Measurements from ENCODE around the gene MLLT10. TPM values are rescaled to one million over a fixed set of nuclear protein-coding genes. Genes with fewer than 3 reads are reported as not detected.

Gene MLLT10
- polyA plus RNA-seq, 4 donors, result 42.4 to 49.3 (median 47.3) TPM

GRCh38 chr10:21500578-21500910, 33.5 kb upstream of the MLLT10 start:
- DNase-seq (ENCODE audit: low read depth in 4 of 4, low spot score in 3 of 4), result no peak

DNA sequence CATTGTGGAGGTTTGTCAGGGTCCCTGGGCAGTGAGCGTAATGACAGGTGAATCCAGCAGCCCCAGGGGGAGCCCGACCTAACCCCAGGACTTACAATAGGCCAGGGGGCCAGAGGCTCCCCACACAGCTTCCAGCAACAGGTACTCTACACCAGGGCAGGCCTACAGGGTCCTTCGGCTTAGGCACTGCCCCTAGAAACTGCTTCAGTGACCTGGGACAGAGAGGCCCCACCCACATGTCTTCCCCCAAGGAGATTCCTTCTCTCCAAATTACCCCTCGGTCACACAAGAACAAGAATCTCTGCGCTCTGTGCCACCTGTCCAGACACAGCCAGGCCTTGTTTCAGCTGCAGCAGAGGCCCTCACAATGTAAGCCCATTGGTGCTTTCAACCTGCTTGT, 32.9 kb upstream of the MLLT10 start:
- no peak for DNase-seq (ENCODE audit: low read depth in 4 of 4, low spot score in 3 of 4)

GRCh38 chr10:21501731-21502347, 32.2 kb upstream of the MLLT10 start:
- DNase-seq (ENCODE audit: low read depth in 4 of 4, low spot score in 3 of 4), result no peak

GRCh38 chr10:21502348-21502740, 31.7 kb upstream of the MLLT10 start:
- no peak for DNase-seq (ENCODE audit: low read depth in 4 of 4, low spot score in 3 of 4)

DNA sequence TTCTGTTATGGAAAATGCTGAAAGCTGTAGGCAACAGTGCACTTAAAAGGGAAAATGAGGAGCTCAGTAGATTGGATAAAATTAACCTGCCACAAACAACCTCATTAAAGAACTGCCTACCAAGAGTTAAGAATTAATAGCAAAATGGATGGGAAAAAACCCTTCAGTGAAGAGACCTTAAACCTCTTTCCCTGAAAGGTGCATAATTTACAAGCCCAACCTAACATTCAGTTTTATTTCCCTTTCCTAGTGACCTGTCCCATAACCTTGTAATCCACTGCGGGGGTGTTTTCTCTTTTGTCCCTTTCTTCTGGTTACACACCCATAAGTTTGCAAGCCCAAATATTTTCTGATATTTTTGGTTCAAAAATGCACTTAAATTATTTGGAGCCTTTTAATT, 30.5 kb upstream of the MLLT10 start:
- no peak for DNase-seq (ENCODE audit: low read depth in 4 of 4, low spot score in 3 of 4)

DNA sequence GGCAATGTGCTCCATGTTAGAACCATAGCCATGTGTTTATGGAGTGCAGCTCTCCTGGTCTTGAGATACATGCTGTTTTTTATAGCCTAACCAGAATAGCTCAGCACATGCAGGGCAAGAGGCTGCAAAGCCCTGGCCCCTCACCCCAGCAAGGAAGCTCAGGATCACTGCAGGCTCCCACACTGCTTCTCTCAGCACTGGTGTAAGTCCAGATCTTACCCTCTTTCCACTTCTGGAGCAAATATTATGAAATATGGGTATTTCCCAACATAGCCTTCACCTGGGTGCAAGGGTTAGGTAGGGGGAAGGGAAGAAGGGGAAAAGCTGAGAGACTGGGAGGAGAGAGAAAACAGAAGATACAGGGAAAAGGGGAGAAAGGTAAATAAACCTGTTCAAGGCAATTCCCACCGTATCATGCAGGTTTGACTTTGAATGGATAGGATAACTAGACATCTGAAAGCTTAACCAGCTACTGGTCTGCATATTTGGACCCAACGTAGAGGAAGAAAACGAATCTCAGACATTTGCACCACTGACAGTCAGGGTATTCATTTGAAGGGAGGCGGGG, 28.2 kb upstream of the MLLT10 start:
- DNase-seq (ENCODE audit: low read depth in 4 of 4, low spot score in 3 of 4), result no peak

DNA sequence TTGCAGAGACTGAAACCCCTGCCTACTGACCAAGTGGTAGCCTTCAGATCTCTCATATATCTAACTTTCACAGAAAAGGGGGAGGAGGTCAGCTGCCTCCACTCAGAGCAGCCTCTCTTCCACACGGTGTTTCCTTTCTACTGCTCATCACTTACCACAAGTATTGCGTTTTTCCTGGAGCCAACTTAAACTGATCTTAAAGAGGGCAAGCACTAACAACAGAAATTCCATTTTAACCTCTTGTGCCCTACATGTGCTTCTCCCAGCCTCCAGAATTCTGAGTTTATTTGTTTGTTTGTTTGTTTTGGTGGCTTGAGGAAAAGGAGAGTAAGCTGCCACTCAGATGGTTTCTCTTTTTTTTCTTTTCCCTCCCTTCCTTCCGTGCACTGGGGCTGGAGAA, 27.7 kb upstream of the MLLT10 start:
- DNase-seq (ENCODE audit: low read depth in 4 of 4, low spot score in 3 of 4), result no peak

- no peak for DNase-seq (ENCODE audit: low read depth in 4 of 4, low spot score in 3 of 4)
Observed at GRCh38 chr10:21507150-21507549, 26.9 kb upstream of the MLLT10 start.

GRCh38 chr10:21508706-21509331, 25.2 kb upstream of the MLLT10 start:
- DNase-seq (ENCODE audit: low read depth in 4 of 4, low spot score in 3 of 4), result no peak

DNA sequence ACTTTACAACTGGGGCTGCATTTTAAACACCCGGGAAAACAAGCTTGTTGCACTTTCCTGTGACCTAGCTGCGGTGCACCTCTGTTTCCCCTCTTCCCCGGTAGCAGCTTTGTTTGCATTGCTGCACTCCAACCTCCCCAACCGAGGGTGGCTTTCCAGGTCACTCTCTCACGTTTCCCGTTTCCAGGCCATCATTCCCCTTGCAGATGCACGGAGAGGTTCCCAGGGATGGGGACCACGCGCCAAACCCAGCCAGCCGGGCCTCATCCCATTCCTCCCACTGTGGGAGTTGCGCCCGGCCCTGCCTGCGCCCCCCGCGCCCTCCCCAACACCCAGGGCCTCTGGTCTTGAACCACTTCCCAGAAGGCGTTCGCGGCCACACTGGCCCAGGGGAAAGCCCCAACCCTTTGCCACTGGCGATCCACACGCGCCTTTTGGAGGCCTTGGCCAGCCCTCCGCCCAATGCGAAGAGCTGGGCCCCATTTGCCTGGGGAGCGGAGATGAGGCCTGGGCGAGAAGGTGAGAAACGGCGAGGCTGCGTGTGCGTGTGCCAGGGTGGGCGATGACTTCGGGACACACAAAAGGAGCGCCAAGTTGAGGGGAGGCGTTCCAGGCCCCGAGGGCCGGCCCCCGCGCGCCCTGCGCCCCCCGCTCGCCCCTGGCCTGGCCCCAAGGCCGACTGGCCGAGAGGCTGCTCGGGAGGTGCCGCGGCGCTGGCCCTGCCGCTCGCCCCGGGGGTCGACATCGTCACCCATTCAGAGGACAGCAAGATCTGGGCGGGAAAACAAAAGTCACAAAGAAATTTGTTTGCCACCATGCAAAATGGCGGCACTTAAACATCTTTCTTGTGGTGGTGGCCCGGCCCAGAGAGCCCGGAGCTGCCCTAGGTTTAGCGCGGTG, 24.4 kb upstream of the MLLT10 start:
- no peak for DNase-seq (ENCODE audit: low read depth in 4 of 4, low spot score in 3 of 4)

DNA sequence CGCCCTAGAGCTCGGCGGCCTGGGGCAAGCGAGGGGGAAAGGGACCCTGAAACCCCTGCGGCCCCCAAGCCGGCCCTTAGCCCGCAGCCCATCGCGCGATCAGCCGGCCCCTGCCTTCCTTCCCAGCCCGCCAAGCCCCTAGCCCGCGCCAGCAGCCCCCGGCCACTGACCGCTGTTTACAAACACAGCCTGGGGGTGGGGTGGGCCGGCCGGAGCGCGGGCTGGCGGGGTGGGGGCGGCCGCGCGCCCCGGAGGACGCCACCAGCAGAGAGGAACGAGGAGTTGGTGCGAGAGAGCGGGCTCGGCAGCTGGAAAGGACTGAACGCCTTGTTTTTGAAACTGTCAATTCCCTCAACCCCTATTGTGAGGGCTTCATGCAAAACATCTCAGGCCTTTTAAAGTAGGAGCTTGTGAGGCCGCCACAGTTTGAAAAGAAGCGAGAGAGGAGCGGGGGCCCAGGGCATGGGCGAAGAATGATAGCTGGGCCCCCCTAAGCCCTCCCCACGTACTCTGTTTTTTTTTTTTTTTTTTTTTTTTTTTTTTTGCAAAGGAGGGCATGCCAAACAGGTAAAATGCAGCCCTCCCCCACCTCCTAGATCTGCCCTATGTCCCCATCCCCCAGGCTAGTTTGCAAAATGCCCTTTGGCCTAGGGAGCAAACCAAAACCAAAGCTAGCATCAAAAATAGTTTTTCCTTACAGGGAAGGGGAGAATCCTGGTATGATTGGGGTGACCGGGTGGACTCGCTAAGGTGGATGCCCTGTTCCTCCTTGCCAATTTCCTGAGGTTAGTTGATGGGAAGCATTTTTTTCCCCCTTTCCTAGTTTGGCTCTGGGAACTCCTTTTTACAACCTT, 23.6 kb upstream of the MLLT10 start:
- DNase-seq (ENCODE audit: low read depth in 4 of 4, low spot score in 3 of 4), result no peak

DNA sequence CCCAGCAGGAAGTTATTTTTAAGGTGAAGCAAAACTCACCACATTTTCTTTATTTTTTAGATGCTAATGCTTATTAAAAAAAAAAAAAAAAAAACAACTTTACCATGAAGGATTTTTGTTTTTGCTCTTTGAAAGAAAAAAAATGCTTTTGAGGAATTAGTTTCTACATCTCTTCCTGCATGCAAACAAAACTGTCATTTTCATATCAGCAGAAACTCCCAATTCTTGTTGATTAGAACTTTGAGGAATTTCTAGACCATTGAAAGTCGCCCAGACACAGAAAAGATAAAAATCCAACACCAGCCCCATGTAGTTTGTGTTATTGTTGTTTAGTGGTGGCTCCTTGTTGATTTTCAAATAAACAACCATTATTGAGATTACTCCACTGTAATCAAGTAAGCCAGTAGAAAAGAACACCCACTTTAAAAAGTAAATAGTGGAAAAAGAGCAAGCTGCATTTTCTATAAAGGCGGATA, 22.9 kb upstream of the MLLT10 start:
- no peak for DNase-seq (ENCODE audit: low read depth in 4 of 4, low spot score in 3 of 4)

DNA sequence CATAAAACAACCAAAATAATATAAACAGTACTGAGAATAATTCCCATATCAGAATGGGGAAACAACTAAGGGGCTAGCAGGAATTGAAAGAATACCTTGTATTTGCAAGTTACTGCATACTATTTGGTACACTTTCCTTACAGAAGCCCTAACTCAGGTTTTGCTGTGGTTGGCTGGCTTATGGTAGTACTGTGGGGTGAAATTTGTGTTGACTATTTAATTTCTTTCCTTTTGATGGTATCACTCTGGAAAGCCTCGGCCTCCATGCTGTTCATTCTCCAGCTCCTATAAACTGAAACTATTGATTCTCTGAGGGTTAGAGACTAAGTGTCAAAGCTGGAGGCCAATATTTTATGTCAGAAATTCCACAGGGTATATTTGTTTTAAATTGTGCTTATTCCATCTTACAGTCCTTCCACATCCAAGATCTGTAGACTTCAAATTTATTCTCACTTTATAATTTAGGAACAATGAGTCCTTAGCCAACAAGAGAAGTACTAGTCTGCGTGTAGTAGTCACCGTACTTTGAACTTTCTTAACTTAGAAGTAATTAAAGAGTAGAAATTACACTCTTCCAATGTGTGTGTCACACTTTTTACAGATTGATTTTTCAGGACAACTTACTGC, 22.0 kb upstream of the MLLT10 start:
- no peak for DNase-seq (ENCODE audit: low read depth in 4 of 4, low spot score in 3 of 4)

- DNase-seq (ENCODE audit: low read depth in 4 of 4, low spot score in 3 of 4), result no peak
Observed at GRCh38 chr10:21512573-21513404, 21.2 kb upstream of the MLLT10 start.

DNA sequence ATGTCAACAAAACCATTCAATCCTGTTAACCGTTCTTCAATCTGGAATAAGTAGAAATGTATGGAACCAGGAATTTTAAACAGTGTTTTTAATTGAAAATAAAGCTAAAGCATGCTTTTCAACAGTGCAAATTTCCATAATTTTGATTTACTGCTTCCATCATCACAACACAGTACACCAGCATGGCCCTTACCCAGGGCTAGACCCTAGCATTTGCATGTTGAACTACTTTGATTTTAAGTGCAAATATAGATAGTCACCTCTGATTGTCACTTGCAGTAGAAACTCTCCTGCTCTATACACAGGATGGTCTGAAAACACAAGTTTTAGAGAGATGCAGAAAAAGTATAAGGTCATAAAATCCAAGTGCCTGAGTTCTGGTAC, 20.6 kb upstream of the MLLT10 start:
- DNase-seq (ENCODE audit: low read depth in 4 of 4, low spot score in 3 of 4), result no peak

GRCh38 chr10:21514129-21514817, 19.8 kb upstream of the MLLT10 start:
- DNase-seq (ENCODE audit: low read depth in 4 of 4, low spot score in 3 of 4), result no peak

DNA sequence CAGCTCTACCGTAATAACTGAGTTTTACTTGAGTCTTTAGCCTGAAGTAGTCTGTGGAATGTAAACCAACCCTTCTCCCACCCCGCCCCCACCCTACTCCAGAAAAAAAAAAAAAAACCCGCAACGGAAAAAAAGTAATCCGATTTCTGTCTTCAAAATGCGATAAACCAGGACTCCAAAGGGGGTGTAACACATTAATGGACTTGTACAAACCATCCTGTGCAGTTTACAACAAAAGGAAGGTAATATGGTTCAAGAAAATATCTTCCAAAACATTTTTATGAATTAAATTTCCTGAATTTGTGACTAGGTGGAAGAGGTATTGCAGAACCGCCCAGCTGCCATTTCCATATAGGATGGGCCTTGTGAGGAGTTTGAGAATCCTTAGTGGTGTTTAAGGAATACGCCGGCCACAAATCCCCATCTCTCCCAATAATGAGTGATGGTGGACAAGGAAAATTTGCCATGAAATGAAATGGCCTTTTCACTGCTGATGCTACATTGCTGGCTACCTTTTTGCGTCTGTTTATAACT, 19.1 kb upstream of the MLLT10 start:
- no peak for DNase-seq (ENCODE audit: low read depth in 4 of 4, low spot score in 3 of 4)
